Sigmoid colon (tissue), 4 donors: Measurements from ENCODE around the gene TTLL8.

Source experiments
- EP300 ChIP-seq, 4 donors: sonication (generic); formaldehyde crosslinking; IDR thresholded peaks; one replicate each; pipeline ENCODE4 v1.6.1; 2017; ENCODE audit warnings: antibody characterized with exemption in 4 of 4
- POLR2AphosphoS5 ChIP-seq, 4 donors: sonication (generic); formaldehyde crosslinking; IDR thresholded peaks; one replicate each; pipeline ENCODE4 v1.6.1; 2017; ENCODE audit warnings: antibody characterized with exemption in 4 of 4
- TF ChIP-seq, protein P1 (sequence below), 4 experiments: fragments of 450-650 bp in 3 of 4; fragments of 200-600 bp in 1 of 4; IDR thresholded peaks; one replicate each; pipeline ENCODE4 v1.5.1; 2016 to 2019; ENCODE audit warnings: antibody characterized with exemption in 4 of 4, mild to moderate bottlenecking in 3 of 4, moderate library complexity in 2 of 4

DNA sequence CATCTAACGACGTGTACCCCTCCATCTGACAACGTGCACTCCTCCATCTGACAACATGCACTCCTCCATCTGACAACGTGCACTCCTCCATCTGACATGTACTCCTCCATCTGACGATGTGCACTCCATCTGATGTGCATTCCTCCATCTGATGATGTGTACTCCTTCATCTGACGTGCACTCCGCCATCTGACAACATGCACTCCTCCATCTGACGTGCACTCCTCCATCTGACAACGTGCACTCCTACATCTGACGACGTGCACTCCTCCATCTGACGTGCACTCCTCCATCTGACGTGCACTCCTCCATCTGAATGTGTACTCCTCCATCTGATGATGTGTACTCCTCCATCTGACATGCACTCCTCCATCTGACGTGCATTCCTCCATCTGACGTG is 37.5 kb downstream of the TTLL8 start:
- TF ChIP-seq, protein P1, sequence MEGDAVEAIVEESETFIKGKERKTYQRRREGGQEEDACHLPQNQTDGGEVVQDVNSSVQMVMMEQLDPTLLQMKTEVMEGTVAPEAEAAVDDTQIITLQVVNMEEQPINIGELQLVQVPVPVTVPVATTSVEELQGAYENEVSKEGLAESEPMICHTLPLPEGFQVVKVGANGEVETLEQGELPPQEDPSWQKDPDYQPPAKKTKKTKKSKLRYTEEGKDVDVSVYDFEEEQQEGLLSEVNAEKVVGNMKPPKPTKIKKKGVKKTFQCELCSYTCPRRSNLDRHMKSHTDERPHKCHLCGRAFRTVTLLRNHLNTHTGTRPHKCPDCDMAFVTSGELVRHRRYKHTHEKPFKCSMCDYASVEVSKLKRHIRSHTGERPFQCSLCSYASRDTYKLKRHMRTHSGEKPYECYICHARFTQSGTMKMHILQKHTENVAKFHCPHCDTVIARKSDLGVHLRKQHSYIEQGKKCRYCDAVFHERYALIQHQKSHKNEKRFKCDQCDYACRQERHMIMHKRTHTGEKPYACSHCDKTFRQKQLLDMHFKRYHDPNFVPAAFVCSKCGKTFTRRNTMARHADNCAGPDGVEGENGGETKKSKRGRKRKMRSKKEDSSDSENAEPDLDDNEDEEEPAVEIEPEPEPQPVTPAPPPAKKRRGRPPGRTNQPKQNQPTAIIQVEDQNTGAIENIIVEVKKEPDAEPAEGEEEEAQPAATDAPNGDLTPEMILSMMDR (IDR thresholded peaks at IDR 0.05): no peak
- no peak for TF ChIP-seq POLR2AphosphoS5 (IDR thresholded peaks at IDR 0.05)
- TF ChIP-seq EP300 (IDR thresholded peaks at IDR 0.05): no peak
